PC-3 (cell line): ENCODE results near the gene HIVEP3. TPM values are rescaled to one million over a fixed set of nuclear protein-coding genes. Genes with fewer than 3 reads are reported as not detected.

Experiments
- ATAC-seq: fragments of 200-7000 bp; cut with Tn5 transposase; 2 replicates; pipeline ENCODE4 v1.9.1; 2020; ENCODE audit warnings: mild to moderate bottlenecking, moderate library complexity
- BruUV-seq: library from RNA; stranded (reverse); fragments of 400-500 nt; replicated peaks from 2 replicates; lab custom pipeline; 2021; lab: Mats Ljungman, UMichigan
- CTCF ChIA-PET: fragments of 300-600 bp; sonication (Branson Sonifier 250); formaldehyde crosslinking; loops from one replicate; lab custom pipeline; 2022; ENCODE audit warnings: antibody characterized with exemption; lab: Charles Lee
- POLR2A ChIA-PET: fragments of 300-600 bp; sonication (Branson Sonifier 250); formaldehyde crosslinking; loops from one replicate; lab custom pipeline; 2022; ENCODE audit warnings: antibody characterized with exemption; ENCODE audit not compliant: unreplicated experiment; lab: Charles Lee
- DNase-seq: peaks from one replicate; pipeline ENCODE4 v3.0.0-alpha.2; 2015
- H2AFZ ChIP-seq: fragments of 300-600 bp; sonication (generic); 2 replicates; pipeline ENCODE4 v1.6.0; 2016; ENCODE audit warnings: antibody characterized with exemption, low read length
- H3F3A ChIP-seq: fragments of 300-600 bp; sonication (generic); one replicate; pipeline ENCODE4 v1.6.0; 2017; ENCODE audit warnings: antibody characterized with exemption, low read length, control low read depth, mild to moderate bottlenecking; ENCODE audit not compliant: unreplicated experiment
- H3K27ac ChIP-seq: fragments of 300-600 bp; sonication (generic); 2 replicates; pipeline ENCODE4 v1.5.1; 2016; ENCODE audit warnings: mild to moderate bottlenecking, low read length
- H3K27me3 ChIP-seq: fragments of 300-600 bp; sonication (generic); 2 replicates; pipeline ENCODE4 v1.6.1; 2016; ENCODE audit warnings: low read length, mixed read lengths
- H3K36me3 ChIP-seq: fragments of 300-600 bp; sonication (generic); 2 replicates; pipeline ENCODE4 v1.6.1; 2016; ENCODE audit warnings: low read depth, mixed run types, low read length, mixed read lengths
- H3K4me1 ChIP-seq: fragments of 300-600 bp; sonication (generic); 2 replicates; pipeline ENCODE4 v1.5.1; 2016; ENCODE audit warnings: low read length; ENCODE audit not compliant: insufficient read depth
- H3K4me2 ChIP-seq: fragments of 300-600 bp; sonication (generic); 2 replicates; pipeline ENCODE4 v1.6.0; 2016; ENCODE audit warnings: low read length
- H3K4me3 ChIP-seq: fragments of 300-600 bp; sonication (generic); 2 replicates; pipeline ENCODE4 v1.5.1; 2016; ENCODE audit warnings: mild to moderate bottlenecking, low read length, mixed read lengths
- H3K79me2 ChIP-seq: fragments of 300-600 bp; sonication (generic); 2 replicates; pipeline ENCODE4 v1.6.1; 2017; ENCODE audit warnings: low read length, mixed read lengths
- H3K9ac ChIP-seq: fragments of 300-600 bp; sonication (generic); 2 replicates; pipeline ENCODE4 v1.6.0; 2016; ENCODE audit warnings: mild to moderate bottlenecking, low read length
- H3K9me2 ChIP-seq: fragments of 300-600 bp; sonication (generic); replicated peaks from 2 replicates; pipeline ENCODE4 v1.6.1; 2016; ENCODE audit warnings: mixed run types, low read length, mixed read lengths
- H3K9me3 ChIP-seq: fragments of 300-600 bp; sonication (generic); 2 replicates; pipeline ENCODE4 v1.6.1; 2016; ENCODE audit warnings: low read length, mixed read lengths
- H4K20me1 ChIP-seq: fragments of 300-600 bp; sonication (generic); 2 replicates; pipeline ENCODE4 v1.6.1; 2016; ENCODE audit warnings: low read length, mixed read lengths
- CTCF ChIP-seq: fragments of 300-600 bp; sonication (generic); conservative IDR thresholded peaks from 2 replicates; pipeline ENCODE4 v1.5.1; 2017; ENCODE audit warnings: antibody characterized with exemption, low read depth, mild to moderate bottlenecking, low read length
- EZH2 ChIP-seq: fragments of 300-600 bp; sonication (generic); IDR thresholded peaks from one replicate; pipeline ENCODE4 v1.6.1; 2017; ENCODE audit warnings: antibody characterized with exemption, mild to moderate bottlenecking, low read length; ENCODE audit not compliant: unreplicated experiment
- EZH2phosphoT487 ChIP-seq: fragments of 300-600 bp; sonication (generic); IDR thresholded peaks from 2 replicates; pipeline ENCODE4 v1.6.1; 2018; ENCODE audit warnings: mild to moderate bottlenecking, antibody characterized with exemption, low read length, borderline replicate concordance
- intact Hi-C: fragments of 100-400 bp; cut with micrococcal nuclease; formaldehyde crosslinking; loops from 2 replicates; pipeline ENCODE4 v1.9.0; 2023
- total RNA-seq: library from RNA; depleted of rRNA; stranded (reverse); fragments of >200 nt; gene quantifications from 2 replicates; pipeline ENCODE4 v1.2.3, GENCODE V29; 2014

Gene HIVEP3
- total RNA-seq, 1 experiment from 2014 or later: 9.8 TPM

GRCh38 chr1:41611932-41612450 is 306.7 kb downstream of the HIVEP3 start:
- Histone ChIP-seq H3F3A (no peaks in the 10 kb centered on the region), H3K9ac (no peak overlapping the region), H3K27ac (no peak overlapping the region), H2AFZ (no peak overlapping the region), H3K9me2 (no peaks in the 10 kb centered on the region), H3K4me1 (no peaks in the 10 kb centered on the region), H3K27me3 (no peaks in the 10 kb centered on the region), H3K36me3 (no peaks in the 10 kb centered on the region), H3K4me2 (no peak overlapping the region), H3K4me3 (no peak overlapping the region), H4K20me1 (no peaks in the 10 kb centered on the region), H3K79me2 (no peaks in the 10 kb centered on the region), H3K9me3 (no peaks in the 10 kb centered on the region)
- CTCF ChIA-PET: no interaction called here
- TF ChIP-seq EZH2phosphoT487 (no peak), CTCF (no peak), EZH2 (no peak)
- ATAC-seq: no peak
- DNase-seq: no peak
- BruUV-seq: no TSS peak
- intact Hi-C loops: no loop called here
- POLR2A ChIA-PET: no interaction called here

GRCh38 chr1:41611068-41611931 is 307.4 kb downstream of the HIVEP3 start:
- H3K79me2 ChIP-seq: no peaks in the 10 kb centered on the region
- no TSS peak for BruUV-seq
- ChIA-PET POLR2A (no interaction called here), CTCF (no interaction called here)
- H3K27ac ChIP-seq: no peak overlapping the region
- H2AFZ ChIP-seq: no peak overlapping the region
- intact Hi-C loops: no loop called here
- no peak for DNase-seq
- no peaks in the 10 kb centered on the region for H3K9me2 ChIP-seq
- TF ChIP-seq EZH2: no peak
- TF ChIP-seq CTCF: no peak
- TF ChIP-seq EZH2phosphoT487: no peak
- no peak for ATAC-seq
- H3F3A ChIP-seq: no peaks in the 10 kb centered on the region
- H3K4me3 ChIP-seq: no peak overlapping the region
- H3K9ac ChIP-seq: no peak overlapping the region
- H3K9me3 ChIP-seq: no peaks in the 10 kb centered on the region
- H3K4me2 ChIP-seq: no peak overlapping the region
- no peaks in the 10 kb centered on the region for H4K20me1 ChIP-seq
- no peaks in the 10 kb centered on the region for H3K4me1 ChIP-seq
- no peaks in the 10 kb centered on the region for H3K27me3 ChIP-seq
- H3K36me3 ChIP-seq: no peaks in the 10 kb centered on the region

GRCh38 chr1:41610361-41610760 is 308.4 kb downstream of the HIVEP3 start:
- CTCF ChIA-PET: no interaction called here

More at GRCh38 chr1:41610361-41610760, 308.4 kb downstream of the HIVEP3 start:
- H3K79me2 ChIP-seq: no peaks in the 10 kb centered on the region
- ATAC-seq (no peak), DNase-seq (no peak)
- intact Hi-C loops: no loop called here
- H4K20me1 ChIP-seq: no peaks in the 10 kb centered on the region
- no peak overlapping the region for H3K9ac ChIP-seq
- POLR2A ChIA-PET: no interaction called here
- no peak overlapping the region for H2AFZ ChIP-seq
- H3K36me3 ChIP-seq: no peaks in the 10 kb centered on the region
- no peaks in the 10 kb centered on the region for H3K4me1 ChIP-seq
- no peaks in the 10 kb centered on the region for H3K9me3 ChIP-seq
- H3K4me2 ChIP-seq: no peak overlapping the region
- no peaks in the 10 kb centered on the region for H3F3A ChIP-seq
- BruUV-seq: no TSS peak
- H3K4me3 ChIP-seq: no peak overlapping the region
- no peak for TF ChIP-seq EZH2
- no peak for TF ChIP-seq EZH2phosphoT487
- TF ChIP-seq CTCF: no peak
- no peaks in the 10 kb centered on the region for H3K9me2 ChIP-seq
- H3K27ac ChIP-seq: no peak overlapping the region
- H3K27me3 ChIP-seq: no peaks in the 10 kb centered on the region
